Vagina (tissue), 2 donors: ENCODE data around the gene SNAI1.

Source experiments
- POLR2A ChIP-seq, 2 donors: fragments of 450-650 bp; IDR thresholded peaks; one replicate each; pipeline ENCODE4 v1.6.1; 2017; ENCODE audit warnings: antibody characterized with exemption in 2 of 2, mild to moderate bottlenecking in 2 of 2, moderate library complexity in 2 of 2
- POLR2AphosphoS5 ChIP-seq, 2 donors: sonication (generic); formaldehyde crosslinking; IDR thresholded peaks; one replicate each; pipeline ENCODE4 v1.9.0; 2017; ENCODE audit warnings: antibody characterized with exemption in 2 of 2, mild to moderate bottlenecking in 2 of 2, low read depth in 1 of 2; ENCODE audit not compliant: insufficient read depth in 1 of 2
- TF ChIP-seq, protein P1 (sequence below), 3 experiments: fragments of 450-650 bp in 2 of 3; fragments of 200-600 bp in 1 of 3; sonication (generic) in 1 of 3; IDR thresholded peaks; one replicate each; pipeline ENCODE4 v1.5.1; 2017 to 2019; ENCODE audit warnings: antibody characterized with exemption in 3 of 3, mild to moderate bottlenecking in 2 of 3, moderate library complexity in 2 of 3

- TF ChIP-seq, protein P1, sequence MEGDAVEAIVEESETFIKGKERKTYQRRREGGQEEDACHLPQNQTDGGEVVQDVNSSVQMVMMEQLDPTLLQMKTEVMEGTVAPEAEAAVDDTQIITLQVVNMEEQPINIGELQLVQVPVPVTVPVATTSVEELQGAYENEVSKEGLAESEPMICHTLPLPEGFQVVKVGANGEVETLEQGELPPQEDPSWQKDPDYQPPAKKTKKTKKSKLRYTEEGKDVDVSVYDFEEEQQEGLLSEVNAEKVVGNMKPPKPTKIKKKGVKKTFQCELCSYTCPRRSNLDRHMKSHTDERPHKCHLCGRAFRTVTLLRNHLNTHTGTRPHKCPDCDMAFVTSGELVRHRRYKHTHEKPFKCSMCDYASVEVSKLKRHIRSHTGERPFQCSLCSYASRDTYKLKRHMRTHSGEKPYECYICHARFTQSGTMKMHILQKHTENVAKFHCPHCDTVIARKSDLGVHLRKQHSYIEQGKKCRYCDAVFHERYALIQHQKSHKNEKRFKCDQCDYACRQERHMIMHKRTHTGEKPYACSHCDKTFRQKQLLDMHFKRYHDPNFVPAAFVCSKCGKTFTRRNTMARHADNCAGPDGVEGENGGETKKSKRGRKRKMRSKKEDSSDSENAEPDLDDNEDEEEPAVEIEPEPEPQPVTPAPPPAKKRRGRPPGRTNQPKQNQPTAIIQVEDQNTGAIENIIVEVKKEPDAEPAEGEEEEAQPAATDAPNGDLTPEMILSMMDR (IDR thresholded peaks at IDR 0.05), result no peak
- TF ChIP-seq POLR2AphosphoS5 (IDR thresholded peaks at IDR 0.05; ENCODE audit: insufficient read depth in 1 of 2, low read depth in 1 of 2) (no peak), POLR2A (IDR thresholded peaks at IDR 0.05) (no peak)
Measured at GRCh38 chr20:49983848-49984408, 1.1 kb downstream of the SNAI1 start.
